ENCODE results near the gene FILIP1L.

FILIP1L gene

GRCh38 chr3:99925584-99926230 is 188.6 kb downstream of the FILIP1L start:
- no peak overlapping the region for H3K9ac ChIP-seq (ENCODE audit: low read depth, low read length)
- H3K4me3 ChIP-seq (ENCODE audit: low read depth in 1 of 2, low read length in 2 of 2) = no peak overlapping the region
- no peaks in the 10 kb centered on the region; the same call in 1 of the 2 replicates for H3K79me2 ChIP-seq (ENCODE audit: insufficient read depth, low read length)
- no peaks in the 10 kb centered on the region for H4K20me1 ChIP-seq (ENCODE audit: insufficient read depth, low read length)
- TF ChIP-seq CTCF (IDR thresholded peaks at IDR 0.05; ENCODE audit: borderline replicate concordance, extremely low read depth, low read length, poor library complexity, severe bottlenecking) (no peak), EZH2 (IDR thresholded peaks at IDR 0.05; ENCODE audit: borderline replicate concordance, low read depth, low read length, severe bottlenecking) (no peak)
- DNase-seq (no peak), ATAC-seq (ENCODE audit: insufficient read depth, low read depth) (no peak)
- H3K27me3 ChIP-seq (ENCODE audit: insufficient read depth, low read length, poor library complexity) = no peaks in the 10 kb centered on the region
- no peaks in the 10 kb centered on the region for H3K9me3 ChIP-seq (ENCODE audit: insufficient read depth, low read length, severe bottlenecking)
- no peaks in the 10 kb centered on the region for H3K36me3 ChIP-seq (ENCODE audit: insufficient read depth, low read length)
- no peak overlapping the region for H3K27ac ChIP-seq (ENCODE audit: low read length)
- no peak overlapping the region for H2AFZ ChIP-seq (ENCODE audit: low read depth, low read length)
- H3K4me1 ChIP-seq (ENCODE audit: insufficient read depth, low read length) = no peaks in the 10 kb centered on the region
- no peak overlapping the region for H3K4me2 ChIP-seq (ENCODE audit: insufficient read depth, low read length)

- Histone ChIP-seq H3K4me1 (ENCODE audit: insufficient read depth, low read length) (no peaks in the 10 kb centered on the region), H3K27ac (ENCODE audit: low read length) (no peak overlapping the region)
These were observed 190.4 kb downstream of the FILIP1L start for GRCh38 chr3:99923873-99924272.

GRCh38 chr3:99921986-99922385 is 192.3 kb downstream of the FILIP1L start:
- Histone ChIP-seq H3K4me1 (ENCODE audit: insufficient read depth, low read length) (no peaks in the 10 kb centered on the region), H2AFZ (ENCODE audit: low read depth, low read length) (no peak overlapping the region), H3K36me3 (ENCODE audit: insufficient read depth, low read length) (no peaks in the 10 kb centered on the region), H3K27me3 (ENCODE audit: insufficient read depth, low read length, poor library complexity) (no peaks in the 10 kb centered on the region), H4K20me1 (ENCODE audit: insufficient read depth, low read length) (no peaks in the 10 kb centered on the region), H3K79me2 (ENCODE audit: insufficient read depth, low read length) (no peaks in the 10 kb centered on the region; the same call in 1 of the 2 replicates), H3K9ac (ENCODE audit: low read depth, low read length) (no peak overlapping the region), H3K4me2 (ENCODE audit: insufficient read depth, low read length) (no peak overlapping the region), H3K4me3 (ENCODE audit: low read depth in 1 of 2, low read length in 2 of 2) (no peak overlapping the region), H3K9me3 (ENCODE audit: insufficient read depth, low read length, severe bottlenecking) (no peaks in the 10 kb centered on the region), H3K27ac (ENCODE audit: low read length) (no peak overlapping the region)
- no peak for DNase-seq
- ATAC-seq (ENCODE audit: insufficient read depth, low read depth) = no peak
- no peak for TF ChIP-seq CTCF (IDR thresholded peaks at IDR 0.05; ENCODE audit: borderline replicate concordance, extremely low read depth, low read length, poor library complexity, severe bottlenecking)
- TF ChIP-seq EZH2 (IDR thresholded peaks at IDR 0.05; ENCODE audit: borderline replicate concordance, low read depth, low read length, severe bottlenecking) = no peak

More at GRCh38 chr3:99923873-99924272, 190.4 kb downstream of the FILIP1L start:
- no peaks in the 10 kb centered on the region for H4K20me1 ChIP-seq (ENCODE audit: insufficient read depth, low read length)
- H3K36me3 ChIP-seq (ENCODE audit: insufficient read depth, low read length) = no peaks in the 10 kb centered on the region
- ATAC-seq (ENCODE audit: insufficient read depth, low read depth) = no peak
- H3K4me3 ChIP-seq (ENCODE audit: low read depth in 1 of 2, low read length in 2 of 2) = no peak overlapping the region
- DNase-seq = no peak
- no peaks in the 10 kb centered on the region for H3K27me3 ChIP-seq (ENCODE audit: insufficient read depth, low read length, poor library complexity)
- H3K9me3 ChIP-seq (ENCODE audit: insufficient read depth, low read length, severe bottlenecking) = no peaks in the 10 kb centered on the region
- no peaks in the 10 kb centered on the region; the same call in 1 of the 2 replicates for H3K79me2 ChIP-seq (ENCODE audit: insufficient read depth, low read length)
- TF ChIP-seq CTCF (IDR thresholded peaks at IDR 0.05; ENCODE audit: borderline replicate concordance, extremely low read depth, low read length, poor library complexity, severe bottlenecking) (no peak), EZH2 (IDR thresholded peaks at IDR 0.05; ENCODE audit: borderline replicate concordance, low read depth, low read length, severe bottlenecking) (no peak)
- H2AFZ ChIP-seq (ENCODE audit: low read depth, low read length) = no peak overlapping the region
- no peak overlapping the region for H3K9ac ChIP-seq (ENCODE audit: low read depth, low read length)
- no peak overlapping the region for H3K4me2 ChIP-seq (ENCODE audit: insufficient read depth, low read length)
